GM12872 (cell line): ENCODE measurements around the gene DNAJC27.

Source experiments
- TF ChIP-seq, protein P1 (sequence below): IDR thresholded peaks from 3 replicates; pipeline ENCODE4 v1.5.1; 2011; ENCODE audit warnings: low read depth, mild to moderate bottlenecking, low read length, moderate library complexity; ENCODE audit not compliant: insufficient read depth

DNAJC27 gene

DNA sequence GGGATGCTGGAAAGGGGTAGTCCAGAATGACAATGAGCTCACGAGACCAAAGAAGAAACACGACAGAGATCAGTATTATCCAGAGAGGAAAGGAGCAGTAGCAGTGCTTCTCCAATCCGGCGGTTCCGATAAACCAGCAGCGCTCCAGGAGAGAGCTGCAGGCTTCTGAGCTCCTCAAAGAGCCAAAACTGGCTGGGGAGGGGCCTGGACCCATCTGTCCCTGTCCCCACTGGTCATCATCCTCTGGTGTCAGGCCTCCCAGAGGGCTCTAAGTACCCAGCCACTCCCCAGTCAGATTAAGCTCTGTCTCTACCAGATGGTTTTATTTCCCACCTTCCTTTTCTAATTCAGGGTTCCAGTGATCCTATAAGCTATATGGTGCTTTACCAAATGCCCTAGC is 23.2 kb downstream of the DNAJC27 start:
- TF ChIP-seq, protein P1, sequence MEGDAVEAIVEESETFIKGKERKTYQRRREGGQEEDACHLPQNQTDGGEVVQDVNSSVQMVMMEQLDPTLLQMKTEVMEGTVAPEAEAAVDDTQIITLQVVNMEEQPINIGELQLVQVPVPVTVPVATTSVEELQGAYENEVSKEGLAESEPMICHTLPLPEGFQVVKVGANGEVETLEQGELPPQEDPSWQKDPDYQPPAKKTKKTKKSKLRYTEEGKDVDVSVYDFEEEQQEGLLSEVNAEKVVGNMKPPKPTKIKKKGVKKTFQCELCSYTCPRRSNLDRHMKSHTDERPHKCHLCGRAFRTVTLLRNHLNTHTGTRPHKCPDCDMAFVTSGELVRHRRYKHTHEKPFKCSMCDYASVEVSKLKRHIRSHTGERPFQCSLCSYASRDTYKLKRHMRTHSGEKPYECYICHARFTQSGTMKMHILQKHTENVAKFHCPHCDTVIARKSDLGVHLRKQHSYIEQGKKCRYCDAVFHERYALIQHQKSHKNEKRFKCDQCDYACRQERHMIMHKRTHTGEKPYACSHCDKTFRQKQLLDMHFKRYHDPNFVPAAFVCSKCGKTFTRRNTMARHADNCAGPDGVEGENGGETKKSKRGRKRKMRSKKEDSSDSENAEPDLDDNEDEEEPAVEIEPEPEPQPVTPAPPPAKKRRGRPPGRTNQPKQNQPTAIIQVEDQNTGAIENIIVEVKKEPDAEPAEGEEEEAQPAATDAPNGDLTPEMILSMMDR: no peak

DNA sequence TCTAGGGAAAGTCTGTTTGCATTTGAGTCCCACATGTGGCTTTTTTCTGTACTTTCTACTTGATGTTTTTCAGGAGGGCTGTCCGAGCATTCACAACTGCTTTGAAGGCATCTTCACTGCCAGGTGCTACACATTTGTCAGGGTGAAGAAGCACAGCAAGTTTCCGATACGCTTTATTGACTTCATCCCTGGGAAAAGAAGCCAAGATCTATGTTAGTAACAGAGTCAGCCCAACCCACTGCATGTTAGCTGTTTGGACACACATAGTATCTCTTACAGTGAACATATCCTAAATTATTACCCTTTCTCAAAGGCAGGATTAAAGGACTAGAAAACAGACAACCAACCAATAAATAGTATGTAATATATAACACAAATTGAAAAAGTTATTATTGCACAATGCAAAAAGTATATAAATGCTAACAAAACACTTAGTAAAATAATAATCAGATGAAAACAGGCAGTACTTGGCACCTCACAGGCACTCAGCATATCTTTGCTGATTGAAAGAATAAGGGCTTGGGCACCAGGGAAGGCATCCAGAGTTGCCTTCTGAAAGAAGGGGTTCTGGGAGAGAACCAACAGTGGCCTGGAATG is 24.1 kb downstream of the DNAJC27 start:
- TF ChIP-seq, protein P1: no peak

DNA sequence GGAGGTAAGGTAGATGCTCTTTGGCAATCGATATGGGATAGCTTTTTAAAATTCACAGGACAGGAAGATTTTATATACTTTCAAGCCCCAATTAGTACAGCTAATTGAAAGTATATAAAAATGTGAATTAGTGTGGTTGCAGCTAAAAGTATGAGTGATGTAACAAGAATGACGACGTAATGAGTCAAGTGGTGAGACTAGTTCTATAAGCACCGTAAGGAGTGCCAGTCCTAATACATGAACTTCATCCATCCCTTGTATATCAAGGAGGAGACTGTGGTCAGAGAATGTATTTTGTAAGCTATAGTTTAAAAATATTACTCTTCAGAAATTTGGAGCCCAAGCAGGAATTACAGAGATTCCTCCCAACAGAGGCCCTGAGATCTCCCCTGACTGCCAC is 25.8 kb downstream of the DNAJC27 start:
- TF ChIP-seq, protein P1: no peak

DNA sequence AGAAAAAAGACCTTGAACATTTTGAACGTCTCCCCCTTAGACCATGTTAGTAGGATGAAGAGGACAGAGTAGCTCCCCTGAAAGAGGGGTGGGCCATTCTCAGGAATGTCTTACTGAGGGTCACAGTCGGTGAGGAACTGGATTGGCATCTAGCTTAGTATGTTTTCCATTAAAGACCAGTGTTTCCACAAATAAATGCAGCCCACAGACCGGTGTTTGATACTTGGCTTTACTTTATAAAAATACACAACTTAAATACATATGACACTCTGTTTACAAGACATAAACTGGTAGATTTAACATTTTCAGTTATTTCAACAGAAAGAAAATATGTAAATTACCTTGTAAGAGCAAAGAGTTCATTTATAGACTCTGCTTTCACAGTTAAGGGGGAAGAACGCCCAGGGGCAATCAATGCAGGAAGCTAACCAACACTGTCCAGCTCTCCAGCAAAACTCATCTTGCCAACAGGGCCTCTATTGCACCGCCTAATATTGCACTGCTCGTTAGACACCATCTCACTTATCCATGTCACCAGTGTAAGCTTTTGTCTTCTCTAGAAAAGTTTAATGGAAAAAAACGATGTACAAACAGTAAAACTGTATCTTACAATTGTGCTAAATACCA is 28.2 kb downstream of the DNAJC27 start:
- TF ChIP-seq, protein P1: no peak

DNA sequence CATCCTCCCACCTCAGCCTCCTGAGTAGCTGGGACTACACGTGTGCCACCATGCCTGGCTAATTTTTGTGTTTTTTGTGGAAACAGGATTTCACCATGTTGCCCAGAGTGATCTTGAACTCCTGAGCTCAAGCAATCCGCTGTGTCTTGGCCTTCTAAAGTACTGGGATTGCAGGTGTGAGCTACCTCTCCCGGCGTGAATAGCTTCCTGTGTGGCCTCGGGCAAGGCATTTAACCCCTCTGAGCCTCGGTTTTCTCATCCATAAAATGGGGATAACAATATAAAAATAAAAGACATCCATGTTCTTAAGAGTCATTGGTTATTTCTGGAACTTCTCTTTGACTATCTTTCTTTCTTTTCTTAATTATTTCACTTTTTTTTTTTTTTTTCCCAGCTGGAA is 32.4 kb downstream of the DNAJC27 start:
- TF ChIP-seq, protein P1: no peak

DNA sequence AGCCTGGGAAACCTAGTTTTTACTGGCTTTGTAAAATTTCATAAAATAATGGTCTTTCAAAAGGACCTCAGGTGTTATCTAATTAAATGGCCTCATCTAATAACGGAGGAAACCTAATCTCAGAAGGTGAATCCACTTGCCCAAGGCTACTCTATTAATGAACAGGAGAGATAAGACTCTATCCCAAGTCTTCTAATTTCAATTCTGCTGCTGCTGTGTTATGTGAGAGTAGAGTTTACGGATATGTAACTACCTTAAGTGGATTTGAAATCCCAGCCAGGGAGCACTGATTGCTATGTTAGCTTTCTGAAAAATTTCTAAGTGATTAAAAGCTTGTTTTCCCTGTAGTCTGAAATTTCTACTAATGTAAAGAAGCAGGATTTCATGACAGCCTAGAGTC is 34.5 kb downstream of the DNAJC27 start:
- TF ChIP-seq, protein P1: no peak

DNA sequence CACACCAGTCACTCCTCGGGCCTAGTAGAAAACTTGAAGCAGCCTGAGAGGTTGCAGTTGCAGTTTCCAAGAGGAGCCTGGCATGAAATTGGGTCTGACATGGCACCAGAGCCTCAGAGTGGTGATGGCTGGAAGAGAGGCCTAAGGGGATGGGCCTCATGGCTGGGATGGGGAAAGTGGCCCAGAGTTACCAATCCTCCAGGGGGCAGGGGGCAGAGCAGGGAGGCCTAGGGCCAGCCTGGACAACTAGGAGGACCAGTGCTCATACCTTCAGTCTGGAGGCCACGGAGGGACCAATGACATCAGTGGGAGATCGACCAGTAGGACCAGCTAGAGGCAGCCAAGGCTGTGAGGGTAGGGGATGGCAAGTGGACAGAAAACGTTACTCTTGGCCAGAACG is 36.6 kb downstream of the DNAJC27 start:
- TF ChIP-seq, protein P1: no peak

DNA sequence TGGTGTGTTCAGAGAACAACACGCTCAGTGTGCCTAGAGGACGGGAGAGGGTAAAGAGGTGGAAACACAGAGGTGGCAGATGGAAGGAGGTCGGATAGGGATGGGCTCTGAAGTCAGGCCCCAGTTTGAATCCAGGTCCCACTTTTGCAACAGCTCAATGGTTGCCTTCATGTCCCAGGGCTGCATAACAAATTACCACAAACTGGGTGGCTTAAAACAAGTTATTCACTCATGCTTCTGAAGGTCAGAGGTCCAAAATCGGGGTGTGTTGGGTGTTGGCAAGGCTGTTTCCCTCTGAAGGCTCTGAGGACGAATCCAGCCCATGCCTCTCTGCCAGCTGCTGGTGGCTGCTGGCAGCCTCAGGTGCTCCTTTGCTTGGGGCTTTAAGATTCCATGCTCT is 39.0 kb downstream of the DNAJC27 start:
- TF ChIP-seq, protein P1: no peak
